Tibial nerve (tissue), 3 donors: Measurements from ENCODE around the gene RPN1.

Source experiments
- CTCF ChIP-seq, 5 experiments: fragments of 200-600 bp in 3 of 5; fragments of 450-650 bp in 2 of 5; sonication (generic) in 3 of 5; IDR thresholded peaks; one replicate each; pipeline ENCODE4 v1.5.1; 2016 to 2019; ENCODE audit warnings: antibody characterized with exemption in 5 of 5, mild to moderate bottlenecking in 3 of 5, moderate library complexity in 2 of 5
- POLR2A ChIP-seq, 2 donors: fragments of 450-650 bp; IDR thresholded peaks; one replicate each; pipeline ENCODE4 v1.6.1; 2017; ENCODE audit warnings: antibody characterized with exemption in 2 of 2, mild to moderate bottlenecking in 2 of 2, moderate library complexity in 2 of 2

GRCh38 chr3:128683957-128684356, 33.3 kb upstream of the RPN1 start:
- TF ChIP-seq CTCF (IDR thresholded peaks at IDR 0.05) (no peak), POLR2A (IDR thresholded peaks at IDR 0.05) (no peak)
